Hepatocyte (in vitro differentiated cells): ENCODE measurements around the gene PRXL2B. TPM values are rescaled to one million over a fixed set of nuclear protein-coding genes. Genes with fewer than 3 reads are reported as not detected.

Source experiments
- DNase-seq: peaks from one replicate; pipeline ENCODE4 v3.0.0-alpha.2; 2016; ENCODE audit warnings: low spot score
- H2AFZ ChIP-seq: fragments of 200-600 bp; sonication (generic); 2 replicates; pipeline ENCODE4 v1.6.0; 2016; ENCODE audit warnings: antibody characterized with exemption, mild to moderate bottlenecking
- H3K27ac ChIP-seq: fragments of 200-600 bp; sonication (generic); 2 replicates; pipeline ENCODE4 v1.5.1; 2016; ENCODE audit warnings: mild to moderate bottlenecking
- H3K27me3 ChIP-seq: fragments of 200-600 bp; sonication (generic); 2 replicates; pipeline ENCODE4 v1.6.1; 2016
- H3K36me3 ChIP-seq: fragments of 200-600 bp; sonication (generic); replicated peaks from 2 replicates; pipeline ENCODE4 v1.5.1; 2016; ENCODE audit warnings: low read depth; ENCODE audit not compliant: insufficient read depth
- H3K4me1 ChIP-seq: fragments of 200-600 bp; sonication (generic); 2 replicates; pipeline ENCODE4 v1.5.1; 2016; ENCODE audit warnings: mild to moderate bottlenecking, moderate library complexity; ENCODE audit not compliant: insufficient read depth
- H3K4me2 ChIP-seq: fragments of 200-600 bp; sonication (generic); 2 replicates; pipeline ENCODE4 v1.6.0; 2016
- H3K4me3 ChIP-seq: fragments of 200-600 bp; sonication (generic); 2 replicates; pipeline ENCODE4 v1.5.1; 2016; ENCODE audit warnings: mild to moderate bottlenecking
- H3K79me2 ChIP-seq: fragments of 200-600 bp; sonication (generic); 2 replicates; pipeline ENCODE4 v1.6.0; 2017; ENCODE audit warnings: mild to moderate bottlenecking
- H3K9me2 ChIP-seq: fragments of 200-600 bp; sonication (generic); replicated peaks from 2 replicates; pipeline ENCODE4 v1.6.0; 2017; ENCODE audit warnings: mild to moderate bottlenecking; ENCODE audit not compliant: insufficient read depth
- H3K9me3 ChIP-seq: fragments of 200-600 bp; sonication (generic); 2 replicates; pipeline ENCODE4 v1.5.1; 2016; ENCODE audit warnings: low read depth, mild to moderate bottlenecking
- H4K20me1 ChIP-seq: fragments of 200-600 bp; sonication (generic); 2 replicates; pipeline ENCODE4 v1.6.0; 2016; ENCODE audit warnings: mild to moderate bottlenecking; ENCODE audit not compliant: insufficient read depth, poor library complexity, severe bottlenecking
- EZH2 ChIP-seq: fragments of 200-600 bp; sonication (generic); IDR thresholded peaks from 2 replicates; pipeline ENCODE4 v1.6.1; 2016; ENCODE audit warnings: antibody characterized with exemption, mild to moderate bottlenecking, borderline replicate concordance
- EZH2phosphoT487 ChIP-seq: fragments of 200-600 bp; sonication (generic); IDR thresholded peaks from one replicate; pipeline ENCODE4 v1.6.1; 2018; ENCODE audit warnings: antibody characterized with exemption, mild to moderate bottlenecking, low read depth, moderate library complexity; ENCODE audit not compliant: unreplicated experiment, severe bottlenecking
- WGBS: methylation state at CpG from one replicate; pipeline ENCODE4 v1.1.6; 2016; ENCODE audit warnings: low lambda C conversion rate; ENCODE audit errors: missing lambda C conversion rate; 5-methylcytosine and 5-hydroxymethylcytosine counted together
- polyA plus RNA-seq: library from polyadenylated mRNA; unstranded; fragments of >200 nt; fragmentation: Nextera tagmentation; extraction: Ambion mirVana; gene quantifications from 2 replicates; pipeline ENCODE4 v1.2.1, GENCODE V29; 2016
- total RNA-seq: library from RNA; depleted of rRNA; stranded (reverse); fragments of >200 nt; gene quantifications from 2 replicates; pipeline ENCODE4 v1.2.3, GENCODE V29; 2014
- TF ChIP-seq, protein P1 (sequence below): fragments of 200-600 bp; sonication (generic); IDR thresholded peaks from 2 replicates; pipeline ENCODE4 v1.5.1; 2016; ENCODE audit warnings: antibody characterized with exemption, mild to moderate bottlenecking; ENCODE audit not compliant: poor library complexity

Gene PRXL2B
- total and polyA plus RNA-seq, 2 experiments from 2014 or later: 36.7 to 41.4 TPM

DNA sequence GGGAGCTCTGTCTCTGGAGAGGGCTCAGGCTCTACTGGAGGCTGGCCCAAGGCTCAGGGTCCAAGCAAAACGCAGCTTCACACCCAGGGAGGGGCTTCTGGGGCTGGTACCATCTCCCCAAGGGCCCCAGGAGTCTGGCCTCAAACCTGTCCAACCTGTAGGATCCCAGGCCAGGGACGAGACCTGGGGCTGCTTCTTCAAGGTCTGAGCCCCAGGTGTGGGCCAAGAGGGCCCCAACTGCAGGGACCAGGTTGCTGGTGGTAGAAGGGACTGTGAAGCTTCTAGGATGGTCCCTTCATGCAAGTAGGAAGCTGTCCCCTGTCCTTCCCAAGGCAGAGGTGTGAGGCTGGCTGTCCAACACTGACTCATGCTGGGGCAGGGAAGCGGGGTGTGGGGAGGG, 54.0 kb downstream of the PRXL2B start:
- Histone ChIP-seq H3K79me2 (peaks cover 15% of the 10 kb centered on the region), H3K9me3 (no peaks in the 10 kb centered on the region), H3K4me1 (peaks cover 22% of the 10 kb centered on the region), H3K27me3 (peaks cover 3% of the 10 kb centered on the region), H3K36me3 (no peaks in the 10 kb centered on the region), H3K4me3 (no peak overlapping the region), H3K27ac (no peak overlapping the region), H2AFZ (no peak overlapping the region), H3K9me2 (no peaks in the 10 kb centered on the region), H4K20me1 (no peaks in the 10 kb centered on the region), H3K4me2 (no peak overlapping the region)
- 86% methylated on average over 2 of the region's 3 CpGs for WGBS
- DNase-seq: no peak
- no peak for TF ChIP-seq EZH2phosphoT487
- TF ChIP-seq, protein P1, sequence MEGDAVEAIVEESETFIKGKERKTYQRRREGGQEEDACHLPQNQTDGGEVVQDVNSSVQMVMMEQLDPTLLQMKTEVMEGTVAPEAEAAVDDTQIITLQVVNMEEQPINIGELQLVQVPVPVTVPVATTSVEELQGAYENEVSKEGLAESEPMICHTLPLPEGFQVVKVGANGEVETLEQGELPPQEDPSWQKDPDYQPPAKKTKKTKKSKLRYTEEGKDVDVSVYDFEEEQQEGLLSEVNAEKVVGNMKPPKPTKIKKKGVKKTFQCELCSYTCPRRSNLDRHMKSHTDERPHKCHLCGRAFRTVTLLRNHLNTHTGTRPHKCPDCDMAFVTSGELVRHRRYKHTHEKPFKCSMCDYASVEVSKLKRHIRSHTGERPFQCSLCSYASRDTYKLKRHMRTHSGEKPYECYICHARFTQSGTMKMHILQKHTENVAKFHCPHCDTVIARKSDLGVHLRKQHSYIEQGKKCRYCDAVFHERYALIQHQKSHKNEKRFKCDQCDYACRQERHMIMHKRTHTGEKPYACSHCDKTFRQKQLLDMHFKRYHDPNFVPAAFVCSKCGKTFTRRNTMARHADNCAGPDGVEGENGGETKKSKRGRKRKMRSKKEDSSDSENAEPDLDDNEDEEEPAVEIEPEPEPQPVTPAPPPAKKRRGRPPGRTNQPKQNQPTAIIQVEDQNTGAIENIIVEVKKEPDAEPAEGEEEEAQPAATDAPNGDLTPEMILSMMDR: no peak
- TF ChIP-seq EZH2: no peak

Other genes with a start within 250 kb of the PRXL2B start
- 4.0 and 9.4 TPM in 2 replicates for gene MORN1, start 195.2 kb upstream of the PRXL2B start, total RNA-seq
- gene MORN1, start 195.2 kb upstream of the PRXL2B start, polyA plus RNA-seq: 4.5 and 7.8 TPM in 2 replicates
- 89.5 and 123 TPM in 2 replicates for gene RER1, start 194.9 kb upstream of the PRXL2B start, total RNA-seq
- 227 and 237 TPM in 2 replicates for gene RER1, start 194.9 kb upstream of the PRXL2B start, polyA plus RNA-seq
- 25.5 and 31.6 TPM in 2 replicates for gene PEX10, start 174.2 kb upstream of the PRXL2B start, total RNA-seq
- 24.7 and 25.9 TPM in 2 replicates for gene PEX10, start 174.2 kb upstream of the PRXL2B start, polyA plus RNA-seq
- gene PLCH2, start 110.5 kb upstream of the PRXL2B start, total RNA-seq: 0.48 and 1.3 TPM in 2 replicates
- gene PLCH2, start 110.5 kb upstream of the PRXL2B start, polyA plus RNA-seq: 1.9 and 3.4 TPM in 2 replicates
- 18.5 and 20.4 TPM in 2 replicates for gene PANK4, start 60.2 kb upstream of the PRXL2B start, total RNA-seq
- 21.3 and 21.5 TPM in 2 replicates for gene PANK4, start 60.2 kb upstream of the PRXL2B start, polyA plus RNA-seq
- not detected in 2 replicates for gene HES5, start 56.5 kb upstream of the PRXL2B start, total RNA-seq
- gene HES5, start 56.5 kb upstream of the PRXL2B start, polyA plus RNA-seq: 1.0 TPM in 2 replicates
- gene TNFRSF14, start 30.4 kb upstream of the PRXL2B start, total RNA-seq: 2.7 and 6.1 TPM in 2 replicates
- 5.3 and 5.4 TPM in 2 replicates for gene TNFRSF14, start 30.4 kb upstream of the PRXL2B start, polyA plus RNA-seq
- 0.32 and 0.93 TPM in 2 replicates for gene MMEL1, start 46.2 kb downstream of the PRXL2B start, total RNA-seq
- 1.8 TPM in 1 of 2 replicates, not detected in the other for gene MMEL1, start 46.2 kb downstream of the PRXL2B start, polyA plus RNA-seq
- 0.33 and 0.44 TPM in 2 replicates for gene TTC34, start 214.9 kb downstream of the PRXL2B start, total RNA-seq
- gene TTC34, start 214.9 kb downstream of the PRXL2B start, polyA plus RNA-seq: 0.13 and 0.55 TPM in 2 replicates